SU-DHL-6 (cell line): Measurements from ENCODE around the gene ATOX1.

Experiments
- H2AFZ ChIP-seq: fragments of 200-600 bp; sonication (generic); 2 replicates; pipeline ENCODE4 v1.6.1; 2014; ENCODE audit warnings: low read depth, mild to moderate bottlenecking, moderate library complexity, mixed read lengths, antibody characterized with exemption, low read length; ENCODE audit not compliant: severe bottlenecking
- H3F3A ChIP-seq: fragments of 200-600 bp; shearing (Covaris generic); 2 replicates; pipeline ENCODE4 v1.6.0; 2016; ENCODE audit warnings: antibody characterized with exemption, mild to moderate bottlenecking; ENCODE audit not compliant: insufficient read depth
- H3K27ac ChIP-seq: fragments of 200-600 bp; sonication (generic); 2 replicates; pipeline ENCODE4 v1.5.1; 2016; ENCODE audit warnings: low read depth, mild to moderate bottlenecking, low read length, moderate library complexity, mixed read lengths
- H3K27me3 ChIP-seq: fragments of 200-600 bp; sonication (generic), shearing (Covaris generic); 2 replicates; pipeline ENCODE4 v1.6.0; 2014; ENCODE audit warnings: mild to moderate bottlenecking, low read length
- H3K36me3 ChIP-seq: fragments of 200-600 bp; sonication (generic); 2 replicates; pipeline ENCODE4 v1.6.1; 2014; ENCODE audit warnings: mild to moderate bottlenecking, low read length, mixed read lengths
- H3K4me2 ChIP-seq: fragments of 300-600, 200-600 bp; shearing (Covaris generic), sonication (generic); 2 replicates; pipeline ENCODE4 v1.6.0; 2014; ENCODE audit warnings: low read length, low read depth, mild to moderate bottlenecking; ENCODE audit not compliant: poor library complexity, severe bottlenecking
- H3K4me3 ChIP-seq: fragments of 200-600 bp; sonication (generic); 2 replicates; pipeline ENCODE4 v1.5.1; 2014; ENCODE audit warnings: antibody characterized with exemption, low read length, mild to moderate bottlenecking, mixed read lengths; ENCODE audit not compliant: insufficient read depth, poor library complexity, severe bottlenecking
- H3K79me2 ChIP-seq: fragments of 200-600 bp; sonication (generic); 2 replicates; pipeline ENCODE4 v1.6.1; 2014; ENCODE audit warnings: mild to moderate bottlenecking, low read length, moderate library complexity; ENCODE audit not compliant: insufficient read depth
- H3K9ac ChIP-seq: fragments of 200-600 bp; sonication (generic); 2 replicates; pipeline ENCODE4 v1.7.0; 2014; ENCODE audit warnings: mild to moderate bottlenecking, low read length
- H3K9me2 ChIP-seq: fragments of 200-600 bp; sonication (generic); replicated peaks from 2 replicates; pipeline ENCODE4 v1.6.1; 2014; ENCODE audit warnings: low read length; ENCODE audit not compliant: insufficient read depth
- H3K9me3 ChIP-seq: fragments of 200-600 bp; sonication (generic); 2 replicates; pipeline ENCODE4 v1.6.1; 2014; ENCODE audit warnings: low read length, mixed read lengths; ENCODE audit not compliant: insufficient read depth
- H4K20me1 ChIP-seq: fragments of 200-600 bp; sonication (generic); 2 replicates; pipeline ENCODE4 v1.6.1; 2014; ENCODE audit warnings: low read depth, mild to moderate bottlenecking, antibody characterized with exemption, low read length, moderate library complexity, mixed read lengths
- EZH2phosphoT487 ChIP-seq: fragments of 200-600 bp; sonication (generic), shearing (Covaris generic); conservative IDR thresholded peaks from 2 replicates; pipeline ENCODE4 v1.6.1; 2018; ENCODE audit warnings: mild to moderate bottlenecking, antibody characterized with exemption, low read length, moderate library complexity, mixed read lengths
- TF ChIP-seq, protein P1 (sequence below): fragments of 200-600 bp; sonication (generic); IDR thresholded peaks from one replicate; pipeline ENCODE4 v1.5.1; 2017; ENCODE audit warnings: antibody characterized with exemption, mild to moderate bottlenecking, low read length, moderate library complexity; ENCODE audit not compliant: insufficient read depth, poor library complexity, severe bottlenecking

ATOX1 gene

DNA sequence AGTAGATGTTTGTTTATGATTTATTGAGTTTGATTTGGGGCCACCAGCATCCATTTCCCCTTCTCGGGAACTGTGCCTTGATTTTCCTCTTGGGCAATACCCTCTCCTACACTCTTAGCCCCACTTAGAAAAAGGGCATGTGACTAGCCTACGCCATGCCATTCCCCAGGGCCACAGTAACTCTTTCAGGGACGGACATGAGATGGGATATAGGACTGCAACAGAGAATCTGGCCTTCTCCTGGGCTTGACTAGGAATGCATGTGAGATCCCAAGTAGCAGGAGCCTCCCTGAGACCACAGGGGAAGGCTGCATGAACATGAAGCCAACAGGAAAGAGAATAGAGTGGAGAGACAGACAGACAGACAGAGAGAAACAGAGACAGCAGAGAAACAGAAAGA is 41.0 kb downstream of the ATOX1 start:
- no peaks in the 10 kb centered on the region for H3K36me3 ChIP-seq
- no peaks in the 10 kb centered on the region for H3K9me3 ChIP-seq
- H4K20me1 ChIP-seq, result no peaks in the 10 kb centered on the region
- no peaks in the 10 kb centered on the region for H3F3A ChIP-seq
- H3K9ac ChIP-seq, result no peak overlapping the region
- H3K27me3 ChIP-seq, result no peaks in the 10 kb centered on the region
- no peak overlapping the region for H3K27ac ChIP-seq
- H2AFZ ChIP-seq, result no peak overlapping the region
- H3K4me3 ChIP-seq, result no peak overlapping the region
- no peaks in the 10 kb centered on the region for H3K9me2 ChIP-seq
- H3K4me2 ChIP-seq, result no peak overlapping the region
- no peaks in the 10 kb centered on the region for H3K79me2 ChIP-seq
- no peak for TF ChIP-seq EZH2phosphoT487
- TF ChIP-seq, protein P1, sequence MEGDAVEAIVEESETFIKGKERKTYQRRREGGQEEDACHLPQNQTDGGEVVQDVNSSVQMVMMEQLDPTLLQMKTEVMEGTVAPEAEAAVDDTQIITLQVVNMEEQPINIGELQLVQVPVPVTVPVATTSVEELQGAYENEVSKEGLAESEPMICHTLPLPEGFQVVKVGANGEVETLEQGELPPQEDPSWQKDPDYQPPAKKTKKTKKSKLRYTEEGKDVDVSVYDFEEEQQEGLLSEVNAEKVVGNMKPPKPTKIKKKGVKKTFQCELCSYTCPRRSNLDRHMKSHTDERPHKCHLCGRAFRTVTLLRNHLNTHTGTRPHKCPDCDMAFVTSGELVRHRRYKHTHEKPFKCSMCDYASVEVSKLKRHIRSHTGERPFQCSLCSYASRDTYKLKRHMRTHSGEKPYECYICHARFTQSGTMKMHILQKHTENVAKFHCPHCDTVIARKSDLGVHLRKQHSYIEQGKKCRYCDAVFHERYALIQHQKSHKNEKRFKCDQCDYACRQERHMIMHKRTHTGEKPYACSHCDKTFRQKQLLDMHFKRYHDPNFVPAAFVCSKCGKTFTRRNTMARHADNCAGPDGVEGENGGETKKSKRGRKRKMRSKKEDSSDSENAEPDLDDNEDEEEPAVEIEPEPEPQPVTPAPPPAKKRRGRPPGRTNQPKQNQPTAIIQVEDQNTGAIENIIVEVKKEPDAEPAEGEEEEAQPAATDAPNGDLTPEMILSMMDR, result no peak

DNA sequence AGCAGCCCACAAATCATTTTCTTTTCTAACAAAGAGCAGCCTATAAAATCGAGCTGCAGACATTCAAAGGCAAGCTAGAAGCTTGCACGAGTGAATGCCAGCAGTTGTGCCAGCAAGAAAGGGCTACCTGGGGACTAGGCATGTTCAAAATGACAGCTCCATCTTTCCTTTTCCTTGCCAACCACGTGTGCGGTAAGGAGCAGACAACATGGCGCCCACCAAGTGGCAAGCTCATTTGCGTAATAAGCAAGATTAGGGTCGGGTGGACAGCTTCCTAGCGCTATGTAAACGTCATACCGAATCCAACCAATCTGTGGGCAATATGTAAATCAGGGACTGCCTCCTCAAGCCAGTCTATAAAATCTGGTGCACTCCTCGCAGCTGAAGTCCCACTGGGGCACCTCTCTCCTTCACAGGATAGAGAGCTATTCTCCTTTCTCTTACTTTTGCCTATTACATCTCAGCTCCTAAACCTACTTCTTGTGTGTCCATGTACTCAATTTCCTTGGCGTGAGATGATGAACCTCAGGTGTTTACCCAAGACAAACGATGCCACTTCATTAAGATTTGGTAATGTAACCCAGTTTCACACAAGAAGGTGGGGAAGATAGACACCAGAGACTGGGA is 49.2 kb downstream of the ATOX1 start:
- Histone ChIP-seq H3K27ac (no peak overlapping the region), H3K36me3 (0 out of 2 replicates have a peak, but pooled peaks cover 4% of the 10 kb centered on the region), H3K9me3 (peaks cover 5% of the 10 kb centered on the region; the same call in 1 of the 2 replicates), H2AFZ (no peak overlapping the region), H4K20me1 (no peaks in the 10 kb centered on the region), H3K27me3 (no peaks in the 10 kb centered on the region), H3K9ac (no peak overlapping the region), H3K4me3 (no peak overlapping the region), H3K9me2 (no peaks in the 10 kb centered on the region), H3K4me2 (no peak overlapping the region), H3K79me2 (no peaks in the 10 kb centered on the region), H3F3A (no peaks in the 10 kb centered on the region)
- TF ChIP-seq EZH2phosphoT487, result no peak
- TF ChIP-seq, protein P1, result no peak

DNA sequence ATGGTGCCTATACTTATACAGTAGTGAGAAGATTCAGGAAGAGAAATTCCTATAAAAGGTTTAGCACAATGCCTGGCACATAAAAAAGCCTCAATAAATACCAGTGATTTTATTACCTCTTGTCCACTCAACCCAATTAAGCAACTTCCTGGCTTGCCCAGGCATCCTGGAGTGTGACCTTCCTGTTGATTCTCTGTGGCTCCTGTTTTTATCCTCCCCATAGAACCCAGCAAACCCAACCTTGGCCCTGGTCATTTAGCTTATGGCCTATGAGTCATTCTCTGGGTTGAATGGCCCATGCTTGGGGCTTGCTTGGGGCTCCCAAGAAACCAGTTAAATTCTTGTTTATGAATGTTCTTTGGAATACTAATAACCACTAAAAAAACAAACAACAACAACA is 50.3 kb downstream of the ATOX1 start:
- Histone ChIP-seq H3F3A (no peaks in the 10 kb centered on the region), H2AFZ (no peak overlapping the region), H3K27me3 (no peaks in the 10 kb centered on the region), H3K4me2 (no peak overlapping the region), H3K36me3 (0 out of 2 replicates have a peak, but pooled peaks cover 4% of the 10 kb centered on the region), H3K9me2 (no peaks in the 10 kb centered on the region), H3K9me3 (peaks cover 5% of the 10 kb centered on the region; the same call in 1 of the 2 replicates), H3K4me3 (no peak overlapping the region), H4K20me1 (no peaks in the 10 kb centered on the region), H3K9ac (no peak overlapping the region), H3K27ac (no peak overlapping the region), H3K79me2 (no peaks in the 10 kb centered on the region)
- TF ChIP-seq, protein P1, result no peak
- TF ChIP-seq EZH2phosphoT487, result no peak
